Transverse colon (tissue), 4 donors: ENCODE measurements around the gene FRMD6. TPM values are rescaled to one million over a fixed set of nuclear protein-coding genes. Genes with fewer than 3 reads are reported as not detected.

ENCODE experiments used
- DNase-seq: peaks from one replicate; pipeline ENCODE4 v3.0.0-alpha.2; 2019
- H3K27ac ChIP-seq, 4 donors: fragments of 200-600 bp; sonication (generic); 2 replicates each; pipeline ENCODE4 v1.5.1; 2016 to 2018; ENCODE audit warnings: inconsistent platforms in 4 of 4
- H3K27me3 ChIP-seq: fragments of 200-600 bp; sonication (generic); 2 replicates; pipeline ENCODE4 v1.5.1; 2017; ENCODE audit warnings: inconsistent platforms
- H3K36me3 ChIP-seq, 4 donors: fragments of 200-600 bp; sonication (generic); 2 replicates each; pipeline ENCODE4 v1.5.1; 2017 to 2019; ENCODE audit warnings: inconsistent platforms in 4 of 4
- H3K4me1 ChIP-seq, 4 donors: fragments of 200-600 bp; sonication (generic); 2 replicates each; pipeline ENCODE4 v1.5.1; 2017 to 2020; ENCODE audit warnings: inconsistent platforms in 4 of 4
- H3K4me3 ChIP-seq, 4 donors: fragments of 200-600 bp; sonication (generic); 1 replicate in 1 of 4; 2 replicates in 3 of 4; pipeline versions ENCODE4 v1.5.1 to v1.6.1; 2017 to 2019; ENCODE audit warnings: inconsistent platforms in 4 of 4
- H3K9me3 ChIP-seq, 2 donors: fragments of 200-600 bp; sonication (generic); 2 replicates each; pipeline ENCODE4 v1.5.1; 2017 to 2019; ENCODE audit warnings: inconsistent platforms in 2 of 2
- CTCF ChIP-seq, 5 experiments: fragments of 200-600 bp in 3 of 5; fragments of 450-650 bp in 2 of 5; sonication (generic) in 3 of 5; IDR thresholded peaks; 1 replicate in 2 of 5; 2 replicates in 3 of 5; pipeline ENCODE4 v1.5.1; 2016 to 2017; ENCODE audit warnings: antibody characterized with exemption in 5 of 5, inconsistent platforms in 3 of 5, mild to moderate bottlenecking in 2 of 5, moderate library complexity in 1 of 5
- EP300 ChIP-seq: sonication (generic); formaldehyde crosslinking; IDR thresholded peaks from one replicate; pipeline ENCODE4 v1.6.1; 2017; ENCODE audit warnings: antibody characterized with exemption, low read depth
- POLR2A ChIP-seq: fragments of 450-650 bp; IDR thresholded peaks from one replicate; pipeline ENCODE4 v1.6.1; 2016; ENCODE audit warnings: antibody characterized with exemption, mild to moderate bottlenecking, moderate library complexity
- POLR2AphosphoS5 ChIP-seq, 3 donors: sonication (generic); formaldehyde crosslinking; IDR thresholded peaks; one replicate each; pipeline ENCODE4 v1.6.1; 2016; ENCODE audit warnings: antibody characterized with exemption in 3 of 3
- WGBS, 2 donors: methylation state at CpG; one replicate each; pipeline ENCODE4 v1.1.5; 2018; ENCODE audit warnings: low coverage in 1 of 2; 5-methylcytosine and 5-hydroxymethylcytosine counted together
- in situ Hi-C, 4 donors: fragments of 200-750 bp; cut with MboI; loops; one replicate each; pipeline versions ENCODE4 v1.15.0 to v1.15.1; 2017; ENCODE audit warnings: low sequenced_read_pairs in 3 of 4, low pct_ligation_motif_present in 1 of 4, low pct_unique_long_range_greater_than_20kb in 1 of 4
- intact Hi-C: fragments of 100-400 bp; cut with DNase I; formaldehyde crosslinking; loops from one replicate; pipeline ENCODE4 v1.15.1; 2023; ENCODE audit warnings: low total_unique reads
- total RNA-seq, 4 donors: library from RNA; depleted of rRNA; stranded (reverse); fragments of >200 nt; gene quantifications; one replicate each; pipeline ENCODE4 v1.1.0, GENCODE V29; 2016

FRMD6 gene
- total RNA-seq, 4 donors from 2014 or later, result 8.4 to 21.7 (median 11.7) TPM

DNA sequence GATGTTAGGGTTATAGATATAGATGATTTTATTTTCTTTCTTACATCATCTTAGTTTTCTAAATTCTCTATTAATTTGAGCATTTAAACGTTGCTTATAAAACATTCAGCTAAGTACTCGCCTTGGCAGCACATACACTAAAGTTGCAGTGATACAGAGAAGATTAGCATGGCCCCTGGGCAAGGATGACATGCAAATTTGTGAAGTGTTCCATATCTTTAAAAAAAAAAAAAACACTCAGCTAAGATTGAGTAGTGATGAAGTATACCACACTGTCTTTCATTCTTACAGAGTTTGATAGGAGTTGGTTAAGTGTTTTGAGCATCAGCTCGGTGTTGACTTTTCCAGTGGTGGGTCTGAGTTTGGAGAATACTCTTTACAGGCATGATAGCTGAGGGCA is 72.3 kb downstream of the FRMD6 start:
- Histone ChIP-seq H3K4me3 (no peak overlapping the region), H3K4me1 (no peaks in the 10 kb centered on the region), H3K9me3 (no peaks in the 10 kb centered on the region), H3K27me3 (no peaks in the 10 kb centered on the region), H3K36me3 (peaks cover 0 to 17% (median 5%) of the 10 kb centered on the region in 4 donors), H3K27ac (no peak overlapping the region)
- in situ Hi-C loops (no loop called here), intact Hi-C loops (no loop called here)
- no peak for DNase-seq
- WGBS, 2 donors, result 81 to 87% methylated on average over 3 of the region's 3 CpGs
- no peak for TF ChIP-seq POLR2AphosphoS5 (IDR thresholded peaks at IDR 0.05)
- TF ChIP-seq POLR2A, result no peak
- no peak for TF ChIP-seq EP300
- TF ChIP-seq CTCF (IDR thresholded peaks at IDR 0.05), result no peak

DNA sequence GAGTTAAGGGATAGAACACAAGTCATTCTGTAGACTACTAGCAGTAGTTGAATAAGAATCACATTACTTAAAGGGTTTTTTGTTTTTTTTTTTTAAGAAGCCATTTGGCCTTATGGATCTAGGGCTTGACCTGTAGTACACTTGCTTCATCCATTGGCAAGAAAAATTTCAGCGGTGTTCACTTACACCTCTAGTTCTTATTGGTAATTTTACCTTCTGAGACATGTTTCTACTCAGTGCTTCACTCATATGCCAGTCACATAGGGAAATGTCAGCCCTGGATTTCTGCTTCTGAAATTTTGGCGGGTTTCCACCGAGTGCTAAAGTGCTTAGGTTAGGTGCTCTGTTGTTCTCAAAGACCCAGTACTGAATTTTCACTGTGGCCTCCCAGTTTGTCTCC is 72.9 kb downstream of the FRMD6 start:
- peaks cover 0 to 17% (median 5%) of the 10 kb centered on the region in 4 donors for H3K36me3 ChIP-seq
- H3K4me1 ChIP-seq, result no peaks in the 10 kb centered on the region
- TF ChIP-seq CTCF (IDR thresholded peaks at IDR 0.05) (no peak), EP300 (no peak), POLR2AphosphoS5 (IDR thresholded peaks at IDR 0.05) (no peak), POLR2A (no peak)
- H3K4me3 ChIP-seq, result no peak overlapping the region
- H3K27me3 ChIP-seq, result no peaks in the 10 kb centered on the region
- no peak for DNase-seq
- intact Hi-C loops, result no loop called here
- 93 to 98% methylated on average over 3 of the region's 3 CpGs for WGBS, 2 donors
- no peak overlapping the region for H3K27ac ChIP-seq
- H3K9me3 ChIP-seq, result no peaks in the 10 kb centered on the region
- in situ Hi-C loops, result no loop called here

GRCh38 chr14:51725061-51725460 is 73.4 kb downstream of the FRMD6 start:
- TF ChIP-seq POLR2A (no peak), CTCF (IDR thresholded peaks at IDR 0.05) (no peak), EP300 (no peak), POLR2AphosphoS5 (IDR thresholded peaks at IDR 0.05) (no peak)
- no peaks in the 10 kb centered on the region for H3K4me1 ChIP-seq
- no peak overlapping the region for H3K27ac ChIP-seq
- intact Hi-C loops, result no loop called here
- H3K36me3 ChIP-seq, result peaks cover 0 to 17% (median 5%) of the 10 kb centered on the region in 4 donors
- no peaks in the 10 kb centered on the region for H3K27me3 ChIP-seq
- 60 to 92% methylated on average over 3 of the region's 3 CpGs for WGBS, 2 donors
- in situ Hi-C loops, result no loop called here
- H3K9me3 ChIP-seq, result no peaks in the 10 kb centered on the region
- no peak overlapping the region for H3K4me3 ChIP-seq
- no peak for DNase-seq

DNA sequence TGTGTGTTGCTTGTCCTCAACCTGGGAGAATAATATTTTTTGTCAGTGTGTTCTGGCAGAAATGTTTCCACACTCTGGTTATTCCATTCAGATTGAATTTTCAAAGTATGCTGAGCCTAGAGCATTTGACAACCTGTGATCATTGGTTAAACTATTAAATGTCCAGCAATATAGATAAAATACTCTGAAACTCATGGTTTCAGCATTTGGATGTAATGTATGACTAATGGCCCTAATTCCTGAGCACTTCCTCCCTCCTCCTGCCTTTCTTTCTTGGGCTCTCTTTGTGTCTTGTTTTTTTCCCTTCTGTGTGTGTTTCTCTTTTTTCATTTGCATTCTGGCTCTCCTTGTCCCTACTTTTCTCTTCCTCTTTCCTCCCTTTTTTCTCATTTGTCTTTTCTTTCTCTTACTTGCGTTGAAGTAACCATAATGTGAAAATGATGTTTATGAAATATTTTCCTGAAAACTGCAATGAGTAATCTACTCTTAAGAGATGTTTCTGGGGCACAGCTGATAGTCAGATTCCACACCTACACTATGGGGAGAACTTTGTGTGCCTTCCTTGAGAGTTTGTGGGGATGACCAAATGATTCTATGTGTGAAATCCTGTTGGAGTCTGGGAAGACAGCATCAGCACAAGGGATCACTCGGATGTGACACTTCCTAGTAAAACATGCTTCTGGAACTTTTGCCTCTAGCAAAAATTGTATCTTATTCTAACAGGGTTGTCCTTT is 74.6 kb downstream of the FRMD6 start:
- Histone ChIP-seq H3K4me1 (no peaks in the 10 kb centered on the region), H3K4me3 (no peak overlapping the region), H3K27ac (no peak overlapping the region), H3K36me3 (peaks cover 0 to 17% (median 5%) of the 10 kb centered on the region in 4 donors), H3K27me3 (no peaks in the 10 kb centered on the region), H3K9me3 (no peaks in the 10 kb centered on the region)
- TF ChIP-seq POLR2A, result no peak
- no peak for TF ChIP-seq CTCF (IDR thresholded peaks at IDR 0.05)
- no peak for TF ChIP-seq POLR2AphosphoS5 (IDR thresholded peaks at IDR 0.05)
- TF ChIP-seq EP300, result no peak
- no peak for DNase-seq
- WGBS, 2 donors, result 83 to 98% methylated on average over 2 of the region's 2 CpGs
- in situ Hi-C loops (no loop called here), intact Hi-C loops (no loop called here)
